Activated naive CD4-positive, alpha-beta T cell treated with anti-CD3 and anti-CD28 coated beads, Interleukin-2, amount 10 ng/mL, durations not matched to agents 7 days and 5 days (primary cell): ENCODE data around the gene PRG3.

Source experiments
- CTCF ChIA-PET: fragments of 350-600 bp; sonication (Branson Sonifier 250); formaldehyde crosslinking; loops from one replicate; lab custom pipeline; 2021; ENCODE audit warnings: antibody characterized with exemption; lab: Charles Lee
- DNase-seq: peaks from one replicate; pipeline ENCODE4 v3.0.0-alpha.2; 2020
- H3K27ac Mint-ChIP-seq: one replicate; pipeline ENCODE4 v1.8.0; 2021; ENCODE audit warnings: mild to moderate bottlenecking, moderate library complexity, mixed read lengths
- H3K27me3 Mint-ChIP-seq: one replicate; pipeline ENCODE4 v1.8.0; 2021; ENCODE audit warnings: mild to moderate bottlenecking, mixed read lengths
- H3K36me3 Mint-ChIP-seq: one replicate; pipeline ENCODE4 v1.8.0; 2021; ENCODE audit warnings: mixed read lengths
- H3K4me1 Mint-ChIP-seq: one replicate; pipeline ENCODE4 v1.8.0; 2021; ENCODE audit warnings: mixed read lengths
- H3K4me3 Mint-ChIP-seq: one replicate; pipeline ENCODE4 v1.8.0; 2021; ENCODE audit warnings: mild to moderate bottlenecking, moderate library complexity, mixed read lengths
- H3K9me3 Mint-ChIP-seq: one replicate; pipeline ENCODE4 v1.8.0; 2021; ENCODE audit warnings: mixed read lengths

The PRG3 gene

DNA sequence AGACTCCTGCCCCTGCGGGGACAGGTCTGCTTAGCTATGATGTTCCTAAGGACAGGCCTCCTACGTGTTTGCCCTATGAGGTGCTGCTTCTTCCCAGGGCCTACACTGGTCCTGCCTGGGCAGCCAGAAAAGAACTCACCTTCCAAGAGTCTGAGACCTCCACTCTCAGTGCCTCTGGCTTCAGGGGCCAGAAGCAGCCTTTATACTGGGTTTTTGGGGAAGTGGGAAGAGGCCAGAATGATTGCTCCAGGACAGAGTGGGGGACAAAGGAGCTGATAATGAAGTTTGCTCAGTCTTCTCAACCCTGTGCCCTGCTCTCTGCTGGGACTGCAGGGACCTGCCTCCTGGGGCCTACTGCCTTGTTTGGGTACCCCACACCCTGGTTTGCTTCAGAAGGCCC, at the start of gene PRG3:
PRG3 (minus strand) TSS at position 176 of the 400 bp plus-strand sequence. CDS start 442 bp downstream, outside the sequence.
- no peaks in the 10 kb centered on the region for H3K4me1 Mint-ChIP-seq
- DNase-seq: no peak
- CTCF ChIA-PET: no interaction called here
- no peak within 1 kb of the TSS for H3K4me3 Mint-ChIP-seq
- H3K9me3 Mint-ChIP-seq: no peaks in the 10 kb centered on the region
- peaks cover 51% of the 10 kb centered on the region for H3K27me3 Mint-ChIP-seq
- no peaks in the 10 kb centered on the region for H3K36me3 Mint-ChIP-seq
- no peak within 1 kb of the TSS for H3K27ac Mint-ChIP-seq

DNA sequence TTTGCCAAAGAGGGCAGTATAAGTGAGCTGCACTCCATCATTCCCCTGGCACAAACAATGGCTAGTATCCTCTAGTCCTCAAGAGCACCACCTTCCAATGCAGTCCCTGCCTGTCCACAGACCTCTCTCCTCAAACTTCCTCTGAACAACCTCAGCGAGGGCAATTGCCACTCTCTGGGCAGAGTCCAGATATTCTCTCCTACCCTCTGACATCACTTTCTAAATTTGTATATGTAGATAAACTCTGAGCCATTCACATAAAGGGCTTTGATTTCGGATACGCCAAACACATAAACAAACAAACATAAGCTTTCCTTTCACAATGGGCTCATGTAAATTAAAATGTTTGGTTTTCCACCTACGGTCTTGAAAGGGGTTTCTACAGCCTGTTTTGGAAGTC, 49.0 kb upstream of the PRG3 start:
- CTCF ChIA-PET: interaction anchor here (0.9 to 1.6 kb wide), 3 partner anchors 14 to 62 kb away, joined by 4 to 10 read pairs (median 4); no protein-coding TSS in a partner anchor
- Mint-ChIP-seq H3K9me3 (no peaks in the 10 kb centered on the region), H3K27ac (no peak overlapping the region), H3K4me1 (peaks cover 26% of the 10 kb centered on the region), H3K4me3 (no peak overlapping the region), H3K36me3 (peaks cover 10% of the 10 kb centered on the region), H3K27me3 (peaks cover 22% of the 10 kb centered on the region)
- DNase-seq: no peak

DNA sequence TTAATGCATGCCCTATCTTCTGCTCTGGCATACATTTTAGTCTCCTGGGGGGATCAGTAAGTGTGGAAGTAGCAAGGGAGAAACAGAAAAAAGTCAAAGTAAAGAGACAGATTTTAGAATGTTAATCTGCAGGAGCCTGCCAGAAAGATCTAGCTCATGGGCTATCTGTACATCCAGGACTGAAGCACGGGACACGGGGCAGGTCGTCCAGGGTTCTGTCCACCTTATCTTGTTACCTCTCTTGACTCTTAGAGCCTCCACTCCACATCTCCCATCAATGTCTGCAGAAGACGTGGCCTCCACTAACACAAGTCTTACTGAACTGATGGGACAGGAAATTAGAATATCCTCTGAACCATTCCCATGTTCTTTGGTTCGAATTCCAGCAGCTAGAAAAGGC, 47.7 kb upstream of the PRG3 start:
- CTCF ChIA-PET: interaction anchor here (1.6 kb wide), 1 partner anchor 65 kb away, joined by 6 read pairs; no protein-coding TSS in a partner anchor
- peaks cover 22% of the 10 kb centered on the region for H3K27me3 Mint-ChIP-seq
- H3K4me3 Mint-ChIP-seq: no peak overlapping the region
- H3K36me3 Mint-ChIP-seq: peaks cover 22% of the 10 kb centered on the region
- no peak for DNase-seq
- no peaks in the 10 kb centered on the region for H3K9me3 Mint-ChIP-seq
- H3K27ac Mint-ChIP-seq: no peak overlapping the region
- peaks cover 39% of the 10 kb centered on the region for H3K4me1 Mint-ChIP-seq

- H3K4me1 Mint-ChIP-seq: peaks cover 48% of the 10 kb centered on the region
- H3K36me3 Mint-ChIP-seq: peaks cover 30% of the 10 kb centered on the region
- no peaks in the 10 kb centered on the region for H3K9me3 Mint-ChIP-seq
- DNase-seq: no peak
- peak overlapping the region; percentile 34 for H3K27ac Mint-ChIP-seq
- CTCF ChIA-PET: interaction anchor here (0.6 to 2.1 kb wide), 6 partner anchors 8 to 100 kb away, joined by 3 to 6 read pairs (median 4); no protein-coding TSS in a partner anchor
- peaks cover 22% of the 10 kb centered on the region for H3K27me3 Mint-ChIP-seq
- H3K4me3 Mint-ChIP-seq: peak overlapping the region; percentile 91
These were observed 46.8 kb upstream of the PRG3 start for GRCh38 chr11:57427727-57428082.

- Mint-ChIP-seq H3K27ac (peak within 1 kb of the TSS; percentile 96), H3K27me3 (peaks cover 19% of the 10 kb centered on the region), H3K9me3 (no peaks in the 10 kb centered on the region), H3K4me1 (peaks cover 53% of the 10 kb centered on the region), H3K36me3 (peaks cover 36% of the 10 kb centered on the region), H3K4me3 (peak within 1 kb of the TSS; percentile 91)
- CTCF ChIA-PET: interaction anchor here (0.8 to 2.1 kb wide), 6 partner anchors 9 to 81 kb away, joined by 3 to 7 read pairs (median 5); no protein-coding TSS in a partner anchor
- DNase-seq: peak; percentile 84
These were observed 46.2 kb upstream of the PRG3 start, which contains the start of gene SLC43A3 for GRCh38 chr11:57426929-57427726. TSS of gene SLC43A3 (minus strand) at chr11:57427121. CDS start at chr11:57426172, 949 bp downstream.

GRCh38 chr11:57426439-57426928, 45.5 kb upstream of the PRG3 start:
- CTCF ChIA-PET: interaction anchor here (0.7 to 2.1 kb wide), 3 partner anchors 16 to 81 kb away, joined by 3 to 7 read pairs (median 6); no protein-coding TSS in a partner anchor
- H3K27ac Mint-ChIP-seq: peak overlapping the region; percentile 96
- H3K9me3 Mint-ChIP-seq: no peaks in the 10 kb centered on the region
- DNase-seq: no peak
- peaks cover 17% of the 10 kb centered on the region for H3K27me3 Mint-ChIP-seq
- peaks cover 43% of the 10 kb centered on the region for H3K36me3 Mint-ChIP-seq
- H3K4me3 Mint-ChIP-seq: peak overlapping the region; percentile 91
- peaks cover 60% of the 10 kb centered on the region for H3K4me1 Mint-ChIP-seq

GRCh38 chr11:57425565-57426438, 44.9 kb upstream of the PRG3 start:
- Mint-ChIP-seq H3K9me3 (no peaks in the 10 kb centered on the region), H3K27ac (peak overlapping the region; percentile 96), H3K4me1 (peaks cover 60% of the 10 kb centered on the region), H3K27me3 (peaks cover 17% of the 10 kb centered on the region), H3K36me3 (peaks cover 48% of the 10 kb centered on the region), H3K4me3 (peak overlapping the region; percentile 91)
- CTCF ChIA-PET: interaction anchor here (0.7 to 1.5 kb wide), 2 partner anchors 17 to 31 kb away, joined by 3 to 7 read pairs; no protein-coding TSS in a partner anchor
- DNase-seq: no peak

DNA sequence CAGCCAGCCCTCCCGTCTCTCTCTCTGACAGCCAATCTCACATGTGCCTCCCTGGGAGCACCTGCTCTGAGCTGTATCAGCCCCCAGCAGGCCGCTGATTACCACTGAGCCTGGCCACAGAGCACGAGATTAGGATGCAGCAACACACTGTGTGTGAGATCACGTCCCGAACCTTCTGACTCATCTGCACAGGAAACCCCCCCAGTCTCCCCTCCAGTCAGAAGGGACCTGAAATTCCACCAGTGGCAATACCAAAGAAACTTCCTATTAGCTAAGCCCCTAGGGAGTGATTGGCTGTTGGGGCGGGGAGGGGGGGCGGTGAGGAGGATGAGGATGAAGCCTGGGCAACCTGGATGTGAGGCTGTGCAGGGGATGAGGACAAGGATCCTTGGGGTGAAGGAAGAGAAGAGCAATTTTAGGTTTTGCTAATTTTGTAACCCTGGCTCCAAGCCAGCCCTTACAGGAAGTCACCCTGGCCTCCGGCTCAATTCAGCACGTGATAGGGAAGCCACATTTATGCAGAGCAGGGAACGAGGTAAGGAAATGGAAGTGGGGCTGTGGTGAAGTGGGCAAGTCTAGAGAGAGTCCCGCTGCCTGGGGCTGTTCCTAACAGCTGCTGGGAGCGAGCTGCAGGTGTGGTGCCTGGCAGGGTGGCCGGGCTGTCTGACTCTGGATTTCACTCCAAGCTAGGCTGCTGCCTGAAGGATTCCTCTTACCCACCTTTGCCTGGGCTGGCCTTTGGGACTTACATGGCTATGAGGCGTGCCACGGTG, 44.0 kb upstream of the PRG3 start:
- Mint-ChIP-seq H3K4me3 (peak overlapping the region; percentile 91), H3K27me3 (peaks cover 16% of the 10 kb centered on the region), H3K4me1 (peaks cover 64% of the 10 kb centered on the region), H3K9me3 (no peaks in the 10 kb centered on the region), H3K36me3 (peaks cover 55% of the 10 kb centered on the region), H3K27ac (peak overlapping the region; percentile 96)
- CTCF ChIA-PET: interaction anchor here (0.6 to 0.7 kb wide), 2 partner anchors 13 to 87 kb away, joined by 3 to 4 read pairs; partner anchors contain the start of gene P2RX3
- peak; percentile 86 for DNase-seq

GRCh38 chr11:57424137-57424791, 43.3 kb upstream of the PRG3 start:
- Mint-ChIP-seq H3K36me3 (peaks cover 58% of the 10 kb centered on the region), H3K4me3 (peak overlapping the region; percentile 91), H3K27me3 (peaks cover 9% of the 10 kb centered on the region), H3K4me1 (peaks cover 66% of the 10 kb centered on the region), H3K27ac (peak overlapping the region; percentile 96), H3K9me3 (no peaks in the 10 kb centered on the region)
- CTCF ChIA-PET: interaction anchor here (0.7 to 2.4 kb wide), 2 partner anchors 34 to 86 kb away, joined by 3 to 10 read pairs; partner anchors contain the start of gene P2RX3
- no peak for DNase-seq

DNA sequence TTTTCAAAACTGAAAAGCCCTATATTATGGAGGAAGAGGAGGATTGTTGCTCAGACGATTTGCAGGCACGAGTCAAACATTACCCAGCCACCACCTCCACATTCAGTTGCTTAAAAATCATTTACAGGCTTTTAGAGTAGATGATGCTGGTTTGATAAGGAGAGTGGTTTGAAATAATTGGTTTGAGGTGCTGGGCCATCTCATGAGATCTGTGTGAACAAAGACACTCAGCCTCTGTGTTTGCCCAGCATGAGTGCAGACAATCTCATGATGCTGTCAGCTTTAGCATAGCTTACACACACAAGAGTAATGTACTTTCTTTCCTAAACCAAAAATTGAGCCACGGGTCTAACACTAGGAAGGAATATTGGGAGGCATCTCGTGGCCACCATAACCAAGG, 41.7 kb upstream of the PRG3 start:
- Mint-ChIP-seq H3K27ac (peak overlapping the region; percentile 79), H3K36me3 (peaks cover 64% of the 10 kb centered on the region)
- CTCF ChIA-PET: interaction anchor here (2.4 kb wide), 1 partner anchor 35 kb away, joined by 10 read pairs; no protein-coding TSS in a partner anchor

DNA sequence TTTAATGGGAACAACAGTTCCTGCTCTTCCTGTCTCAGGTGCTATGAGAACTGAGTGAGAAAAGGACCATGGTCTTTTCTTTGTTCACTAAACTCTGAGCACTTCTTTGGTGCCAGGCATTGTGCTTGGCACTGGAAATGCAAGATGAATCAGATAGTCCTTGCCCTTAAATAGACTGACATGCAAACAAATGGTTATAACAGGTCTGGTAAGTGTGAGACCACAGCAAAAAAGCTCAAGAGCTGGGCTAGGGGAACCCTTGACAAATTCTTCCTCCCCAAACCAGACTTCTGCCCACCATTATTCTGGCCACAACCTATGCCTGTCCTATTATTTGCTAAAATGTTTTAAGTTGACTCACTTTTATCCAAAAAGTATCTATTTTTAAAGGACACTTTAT, 40.9 kb upstream of the PRG3 start:
- Mint-ChIP-seq H3K4me3 (no peak overlapping the region), H3K36me3 (peaks cover 73% of the 10 kb centered on the region), H3K4me1 (peaks cover 59% of the 10 kb centered on the region), H3K9me3 (no peaks in the 10 kb centered on the region), H3K27ac (no peak overlapping the region), H3K27me3 (no peaks in the 10 kb centered on the region)
- CTCF ChIA-PET: interaction anchor here (0.8 to 2.4 kb wide), 2 partner anchors 36 to 61 kb away, joined by 3 to 10 read pairs; no protein-coding TSS in a partner anchor
- DNase-seq: no peak

More for the DNA sequence above, 41.7 kb upstream of the PRG3 start:
- DNase-seq: no peak
- peaks cover 68% of the 10 kb centered on the region for H3K4me1 Mint-ChIP-seq
- H3K4me3 Mint-ChIP-seq: no peak overlapping the region
- no peaks in the 10 kb centered on the region for H3K27me3 Mint-ChIP-seq
- H3K9me3 Mint-ChIP-seq: no peaks in the 10 kb centered on the region

- peaks cover 53% of the 10 kb centered on the region for H3K4me1 Mint-ChIP-seq
- no peak overlapping the region for H3K27ac Mint-ChIP-seq
These were observed 40.1 kb upstream of the PRG3 start for GRCh38 chr11:57421066-57421465.

More at GRCh38 chr11:57421066-57421465, 40.1 kb upstream of the PRG3 start:
- no peaks in the 10 kb centered on the region for H3K9me3 Mint-ChIP-seq
- H3K27me3 Mint-ChIP-seq: no peaks in the 10 kb centered on the region
- H3K36me3 Mint-ChIP-seq: peaks cover 75% of the 10 kb centered on the region
- DNase-seq: no peak
- CTCF ChIA-PET: no interaction called here
- no peak overlapping the region for H3K4me3 Mint-ChIP-seq
